Activated T-helper 2 cell treated with anti-CD3 and anti-CD28 coated beads, Interferon-gamma antibody, Interleukin-2, Interleukin-4, amounts not matched to agents 10 μg/mL and 5 μg/mL and 100 μg/mL, durations not matched to agents 14 hours and 24 hours and 36 hours (primary cell): ENCODE results near the gene KCNN3. TPM values are rescaled to one million over a fixed set of nuclear protein-coding genes. Genes with fewer than 3 reads are reported as not detected.
A peak's percentile ranks its signal among the peaks of the same experiment; 100 is the strongest.

Source experiments
- DNase-seq: peaks from one replicate; pipeline ENCODE4 v3.0.0; 2021; ENCODE audit warnings: low spot score
- H3K27ac Mint-ChIP-seq: one replicate; pipeline ENCODE4 v1.8.0; 2021; ENCODE audit warnings: mixed read lengths
- H3K27me3 Mint-ChIP-seq: one replicate; pipeline ENCODE4 v1.8.0; 2021; ENCODE audit warnings: low read depth, mixed read lengths
- H3K36me3 Mint-ChIP-seq: one replicate; pipeline ENCODE4 v1.8.0; 2021; ENCODE audit warnings: low read depth, mixed read lengths
- H3K4me1 Mint-ChIP-seq: one replicate; pipeline ENCODE4 v1.8.0; 2021; ENCODE audit warnings: low read depth, mixed read lengths
- H3K4me3 Mint-ChIP-seq: one replicate; pipeline ENCODE4 v1.8.0; 2021; ENCODE audit warnings: low read depth, mild to moderate bottlenecking, moderate library complexity, mixed read lengths
- H3K9me3 Mint-ChIP-seq: one replicate; pipeline ENCODE4 v1.8.0; 2021; ENCODE audit warnings: mixed read lengths
- intact Hi-C: fragments of 100-400 bp; cut with micrococcal nuclease; formaldehyde crosslinking; loops from one replicate; pipeline ENCODE4 v1.15.1; 2023
- total RNA-seq: library from RNA; stranded (reverse); gene quantifications from 2 replicates; pipeline ENCODE4 v1.2.3, GENCODE V29; 2022

Gene KCNN3
- total RNA-seq, 1 donor from 2014 or later: 0.91 TPM

GRCh38 chr1:154769193-154769895 lies 100.7 kb downstream of the KCNN3 start:
- Mint-ChIP-seq H3K9me3 (no peaks in the 10 kb centered on the region), H3K36me3 (no peaks in the 10 kb centered on the region), H3K4me1 (peaks cover 2% of the 10 kb centered on the region), H3K27ac (no peak overlapping the region), H3K4me3 (no peak overlapping the region), H3K27me3 (peaks cover 4% of the 10 kb centered on the region)
- no peak for DNase-seq
- intact Hi-C loops: no loop called here

- no peak for DNase-seq
- H3K27me3 Mint-ChIP-seq: peaks cover 8% of the 10 kb centered on the region
- H3K36me3 Mint-ChIP-seq: no peaks in the 10 kb centered on the region
- no peak overlapping the region for H3K4me3 Mint-ChIP-seq
- intact Hi-C loops: no loop called here
- no peak overlapping the region for H3K27ac Mint-ChIP-seq
- no peaks in the 10 kb centered on the region for H3K9me3 Mint-ChIP-seq
- H3K4me1 Mint-ChIP-seq: peaks cover 2% of the 10 kb centered on the region
Measured at GRCh38 chr1:154768456-154769125, 101.5 kb downstream of the KCNN3 start.

- DNase-seq: no peak
- H3K36me3 Mint-ChIP-seq: no peaks in the 10 kb centered on the region
- peaks cover 2% of the 10 kb centered on the region for H3K4me1 Mint-ChIP-seq
- H3K4me3 Mint-ChIP-seq: no peak overlapping the region
- intact Hi-C loops: no loop called here
- H3K9me3 Mint-ChIP-seq: no peaks in the 10 kb centered on the region
- no peak overlapping the region for H3K27ac Mint-ChIP-seq
- peaks cover 12% of the 10 kb centered on the region for H3K27me3 Mint-ChIP-seq
Measured at GRCh38 chr1:154767315-154768240, 102.5 kb downstream of the KCNN3 start.

- Mint-ChIP-seq H3K9me3 (no peaks in the 10 kb centered on the region), H3K36me3 (no peaks in the 10 kb centered on the region), H3K27ac (no peak overlapping the region), H3K4me1 (peaks cover 8% of the 10 kb centered on the region), H3K27me3 (peaks cover 16% of the 10 kb centered on the region), H3K4me3 (no peak overlapping the region)
- DNase-seq: no peak
- intact Hi-C loops: no loop called here
Measured at GRCh38 chr1:154765970-154766369, 104.1 kb downstream of the KCNN3 start.

GRCh38 chr1:154764773-154765172 lies 105.3 kb downstream of the KCNN3 start:
- no peak for DNase-seq
- H3K27ac Mint-ChIP-seq: no peak overlapping the region
- no peak overlapping the region for H3K4me3 Mint-ChIP-seq
- H3K36me3 Mint-ChIP-seq: no peaks in the 10 kb centered on the region
- peaks cover 16% of the 10 kb centered on the region for H3K27me3 Mint-ChIP-seq
- intact Hi-C loops: no loop called here
- H3K9me3 Mint-ChIP-seq: no peaks in the 10 kb centered on the region
- peaks cover 11% of the 10 kb centered on the region for H3K4me1 Mint-ChIP-seq

GRCh38 chr1:154764181-154764580 lies 105.9 kb downstream of the KCNN3 start:
- Mint-ChIP-seq H3K27ac (no peak overlapping the region), H3K36me3 (no peaks in the 10 kb centered on the region), H3K4me3 (no peak overlapping the region), H3K27me3 (peaks cover 16% of the 10 kb centered on the region), H3K4me1 (peaks cover 15% of the 10 kb centered on the region), H3K9me3 (no peaks in the 10 kb centered on the region)
- intact Hi-C loops: no loop called here
- DNase-seq: no peak

- Mint-ChIP-seq H3K27ac (peak overlapping the region; percentile 95), H3K9me3 (no peaks in the 10 kb centered on the region), H3K27me3 (peaks cover 16% of the 10 kb centered on the region), H3K4me1 (peaks cover 47% of the 10 kb centered on the region), H3K36me3 (no peaks in the 10 kb centered on the region), H3K4me3 (peak overlapping the region; percentile 74)
- peak; percentile 72 for DNase-seq
- intact Hi-C loops: loop anchor here (1.0 kb wide), 1 partner anchor 91 kb away; no protein-coding TSS in a partner anchor
Measured at GRCh38 chr1:154760469-154760933, 109.6 kb downstream of the KCNN3 start.

GRCh38 chr1:154759793-154760192 lies 110.3 kb downstream of the KCNN3 start:
- H3K27me3 Mint-ChIP-seq: peaks cover 12% of the 10 kb centered on the region
- H3K36me3 Mint-ChIP-seq: no peaks in the 10 kb centered on the region
- DNase-seq: no peak
- peak overlapping the region; percentile 74 for H3K4me3 Mint-ChIP-seq
- no peaks in the 10 kb centered on the region for H3K9me3 Mint-ChIP-seq
- intact Hi-C loops: loop anchor here (1.0 to 5.0 kb wide), 6 partner anchors 8 to 118 kb away; no protein-coding TSS in a partner anchor
- peaks cover 50% of the 10 kb centered on the region for H3K4me1 Mint-ChIP-seq
- peak overlapping the region; percentile 95 for H3K27ac Mint-ChIP-seq

GRCh38 chr1:154759196-154759595 lies 110.9 kb downstream of the KCNN3 start:
- peaks cover 11% of the 10 kb centered on the region for H3K27me3 Mint-ChIP-seq
- H3K9me3 Mint-ChIP-seq: no peaks in the 10 kb centered on the region
- H3K4me3 Mint-ChIP-seq: peak overlapping the region; percentile 68
- H3K27ac Mint-ChIP-seq: peak overlapping the region; percentile 95
- H3K4me1 Mint-ChIP-seq: peaks cover 52% of the 10 kb centered on the region
- intact Hi-C loops: loop anchor here (1.0 to 5.0 kb wide), 5 partner anchors 8 to 118 kb away; no protein-coding TSS in a partner anchor
- peak; percentile 40 for DNase-seq
- H3K36me3 Mint-ChIP-seq: no peaks in the 10 kb centered on the region

GRCh38 chr1:154758346-154758745 lies 111.7 kb downstream of the KCNN3 start:
- Mint-ChIP-seq H3K4me1 (peaks cover 55% of the 10 kb centered on the region), H3K36me3 (no peaks in the 10 kb centered on the region), H3K27me3 (peaks cover 8% of the 10 kb centered on the region), H3K4me3 (no peak overlapping the region), H3K9me3 (no peaks in the 10 kb centered on the region), H3K27ac (peak overlapping the region; percentile 95)
- intact Hi-C loops: loop anchor here (2.0 to 5.0 kb wide), 3 partner anchors 14 to 119 kb away; no protein-coding TSS in a partner anchor
- DNase-seq: no peak

GRCh38 chr1:154756793-154757548 lies 113.1 kb downstream of the KCNN3 start:
- H3K27me3 Mint-ChIP-seq: no peaks in the 10 kb centered on the region
- H3K4me1 Mint-ChIP-seq: peaks cover 58% of the 10 kb centered on the region
- H3K9me3 Mint-ChIP-seq: no peaks in the 10 kb centered on the region
- H3K27ac Mint-ChIP-seq: peak overlapping the region; percentile 72
- H3K4me3 Mint-ChIP-seq: no peak overlapping the region
- no peaks in the 10 kb centered on the region for H3K36me3 Mint-ChIP-seq
- intact Hi-C loops: loop anchor here (5.0 kb wide), 2 partner anchors 40 to 120 kb away; no protein-coding TSS in a partner anchor
- no peak for DNase-seq
